GM23248 (cell line): ENCODE results near the gene PKIB.

ENCODE experiments used
- EZH2 ChIP-seq: fragments of 200-600 bp; sonication (generic); IDR thresholded peaks from 2 replicates; pipeline ENCODE4 v1.6.1; 2018; ENCODE audit warnings: antibody characterized with exemption, mild to moderate bottlenecking; ENCODE audit not compliant: insufficient read depth, poor library complexity, severe bottlenecking
- EZH2phosphoT487 ChIP-seq: fragments of 200-600 bp; sonication (generic); IDR thresholded peaks from 2 replicates; pipeline ENCODE4 v1.6.1; 2018; ENCODE audit warnings: antibody characterized with exemption, moderate library complexity, mild to moderate bottlenecking, low read depth; ENCODE audit not compliant: insufficient read depth

- TF ChIP-seq EZH2phosphoT487 (no peak), EZH2 (no peak)
Observed at GRCh38 chr6:122754191-122754731, 144.1 kb downstream of the PKIB start.
